Kidney capillary endothelial cell (primary cell): ENCODE data around the gene ACTL8.

Experiments
- DNase-seq: peaks from one replicate; pipeline ENCODE4 v3.0.0-alpha.2; 2018; ENCODE audit warnings: low spot score

The ACTL8 gene

GRCh38 chr1:17846341-17846740, 91.2 kb downstream of the ACTL8 start:
- no peak for DNase-seq

- DNase-seq, result no peak
These were observed 92.0 kb downstream of the ACTL8 start for GRCh38 chr1:17847111-17847510.

- no peak for DNase-seq
These were observed 94.1 kb downstream of the ACTL8 start for GRCh38 chr1:17849216-17849615.

- DNase-seq, result no peak
These were observed 95.9 kb downstream of the ACTL8 start for GRCh38 chr1:17851056-17851455.

- DNase-seq, result no peak
These were observed 97.2 kb downstream of the ACTL8 start for GRCh38 chr1:17852383-17852782.

- DNase-seq, result no peak
These were observed 98.3 kb downstream of the ACTL8 start for GRCh38 chr1:17853241-17853935.

- DNase-seq, result no peak
These were observed 101.5 kb downstream of the ACTL8 start for GRCh38 chr1:17856496-17857108.

- no peak for DNase-seq
These were observed 102.0 kb downstream of the ACTL8 start for GRCh38 chr1:17857109-17857499.

GRCh38 chr1:17857996-17858395, 102.9 kb downstream of the ACTL8 start:
- DNase-seq, result no peak

- no peak for DNase-seq
These were observed 105.7 kb downstream of the ACTL8 start for GRCh38 chr1:17860812-17861211.

- no peak for DNase-seq
These were observed 106.6 kb downstream of the ACTL8 start for GRCh38 chr1:17861685-17862084.

- DNase-seq, result no peak
These were observed 107.0 kb downstream of the ACTL8 start for GRCh38 chr1:17862121-17862520.

GRCh38 chr1:17865912-17866739, 111.0 kb downstream of the ACTL8 start:
- DNase-seq, result peak; percentile 33

GRCh38 chr1:17866740-17867029, 111.6 kb downstream of the ACTL8 start:
- DNase-seq, result no peak

- no peak for DNase-seq
These were observed 112.3 kb downstream of the ACTL8 start for GRCh38 chr1:17867470-17867869.

- DNase-seq, result no peak
These were observed 114.7 kb downstream of the ACTL8 start for GRCh38 chr1:17869815-17870214.

- DNase-seq, result no peak
These were observed 115.5 kb downstream of the ACTL8 start for GRCh38 chr1:17870679-17871078.

GRCh38 chr1:17873007-17873675, 118.0 kb downstream of the ACTL8 start:
- DNase-seq, result no peak

- DNase-seq, result no peak
These were observed 119.1 kb downstream of the ACTL8 start for GRCh38 chr1:17874231-17874630.

- no peak for DNase-seq
These were observed 119.6 kb downstream of the ACTL8 start for GRCh38 chr1:17874710-17875109.

- DNase-seq, result no peak
These were observed 120.2 kb downstream of the ACTL8 start for GRCh38 chr1:17875171-17875881.

GRCh38 chr1:17875882-17876280, 120.7 kb downstream of the ACTL8 start:
- DNase-seq, result no peak
